Mesenchymal stem cell (in vitro differentiated cells and primary cell): Measurements from ENCODE around the gene ANO4.

ENCODE experiments used
- DNase-seq: peaks from one replicate; pipeline ENCODE4 v3.0.0-alpha.2; 2013
- H2AFZ ChIP-seq: one replicate; pipeline ENCODE4 v1.6.1; 2013; ENCODE audit warnings: low read depth, mild to moderate bottlenecking, control low read depth, inconsistent platforms, low read length, moderate library complexity
- H2AK5ac ChIP-seq: 2 replicates; pipeline ENCODE4 v1.6.1; 2013; ENCODE audit warnings: low read length, moderate library complexity, mild to moderate bottlenecking, inconsistent platforms; ENCODE audit not compliant: severe bottlenecking
- H2BK120ac ChIP-seq: one replicate; pipeline ENCODE4 v1.6.1; 2013; ENCODE audit warnings: low read depth, mild to moderate bottlenecking, inconsistent platforms, low read length, moderate library complexity
- H2BK12ac ChIP-seq, 2 experiments: one replicate each; pipeline ENCODE4 v1.6.1; 2013; ENCODE audit warnings: inconsistent platforms in 2 of 2, low read length in 2 of 2, mild to moderate bottlenecking in 2 of 2, moderate library complexity in 2 of 2, control low read depth in 1 of 2
- H2BK15ac ChIP-seq: one replicate; pipeline ENCODE4 v1.6.1; 2013; ENCODE audit warnings: mild to moderate bottlenecking, low read depth, inconsistent platforms; ENCODE audit not compliant: poor library complexity, severe bottlenecking
- H2BK5ac ChIP-seq: 2 replicates; pipeline ENCODE4 v1.6.1; 2013; ENCODE audit warnings: low read depth, mild to moderate bottlenecking, low read length, control low read depth, inconsistent platforms; ENCODE audit not compliant: poor library complexity, severe bottlenecking
- H3K14ac ChIP-seq, 2 experiments: one replicate each; pipeline ENCODE4 v1.6.1; 2013; ENCODE audit warnings: inconsistent platforms in 2 of 2, low read length in 2 of 2, control low read depth in 1 of 2, mild to moderate bottlenecking in 1 of 2, moderate library complexity in 1 of 2
- H3K18ac ChIP-seq, 2 experiments: one replicate each; pipeline ENCODE4 v1.6.1; 2013; ENCODE audit warnings: inconsistent platforms in 2 of 2, low read length in 2 of 2, control low read depth in 1 of 2, low read depth in 1 of 2, mild to moderate bottlenecking in 1 of 2
- H3K23ac ChIP-seq, 2 experiments: one replicate each; pipeline ENCODE4 v1.6.1; 2013; ENCODE audit warnings: inconsistent platforms in 2 of 2, low read length in 2 of 2, mild to moderate bottlenecking in 2 of 2, moderate library complexity in 2 of 2, control low read depth in 1 of 2
- H3K27ac ChIP-seq: 2 replicates; pipeline ENCODE4 v1.5.1; 2013; ENCODE audit warnings: mild to moderate bottlenecking, moderate library complexity, low read length, control low read depth, inconsistent platforms; ENCODE audit not compliant: poor library complexity, severe bottlenecking
- H3K27me3 ChIP-seq, 2 experiments: 2 replicates each; pipeline versions ENCODE4 v1.6.1 to v1.7.0; 2013; ENCODE audit warnings: low read length in 2 of 2, mild to moderate bottlenecking in 2 of 2, moderate library complexity in 2 of 2, control low read depth in 1 of 2, inconsistent platforms in 1 of 2; ENCODE audit not compliant: control insufficient read depth in 1 of 2, insufficient read depth in 1 of 2
- H3K36me3 ChIP-seq, 2 experiments: 2 replicates each; pipeline versions ENCODE4 v1.6.1 to v1.7.0; 2013; ENCODE audit warnings: low read length in 2 of 2, control low read depth in 1 of 2, inconsistent platforms in 1 of 2, low read depth in 1 of 2, mild to moderate bottlenecking in 1 of 2; ENCODE audit not compliant: insufficient read depth in 2 of 2, control insufficient read depth in 1 of 2
- H3K4ac ChIP-seq, 2 experiments: one replicate each; pipeline ENCODE4 v1.6.1; 2013; ENCODE audit warnings: inconsistent platforms in 2 of 2, low read length in 2 of 2, mild to moderate bottlenecking in 2 of 2, moderate library complexity in 2 of 2, control low read depth in 1 of 2, low read depth in 1 of 2
- H3K4me1 ChIP-seq: 2 replicates; pipeline ENCODE4 v1.6.1; 2013; ENCODE audit warnings: low read depth, low read length, control low read depth; ENCODE audit not compliant: control insufficient read depth, insufficient read depth
- H3K4me2 ChIP-seq: 2 replicates; pipeline ENCODE4 v1.6.1; 2013; ENCODE audit warnings: low read length, mild to moderate bottlenecking, inconsistent platforms; ENCODE audit not compliant: poor library complexity, severe bottlenecking
- H3K4me3 ChIP-seq, 2 experiments: 2 replicates each; pipeline versions ENCODE4 v1.5.1 to v1.7.0; 2013; ENCODE audit warnings: low read length in 2 of 2, mild to moderate bottlenecking in 2 of 2, control low read depth in 1 of 2, low read depth in 1 of 2; ENCODE audit not compliant: insufficient read depth in 1 of 2
- H3K79me1 ChIP-seq: replicated peaks from 2 replicates; pipeline ENCODE4 v1.6.1; 2013; ENCODE audit warnings: mild to moderate bottlenecking, control low read depth, low read length, inconsistent platforms; ENCODE audit not compliant: poor library complexity, severe bottlenecking
- H3K9ac ChIP-seq: 2 replicates; pipeline ENCODE4 v1.7.0; 2013; ENCODE audit warnings: mild to moderate bottlenecking, low read length, moderate library complexity
- H3K9me3 ChIP-seq: 2 replicates; pipeline ENCODE4 v1.7.0; 2013; ENCODE audit warnings: mild to moderate bottlenecking, low read length; ENCODE audit not compliant: control insufficient read depth
- H4K8ac ChIP-seq: one replicate; pipeline ENCODE4 v1.6.1; 2013; ENCODE audit warnings: inconsistent platforms, mild to moderate bottlenecking, low read length, moderate library complexity
- H4K91ac ChIP-seq: one replicate; pipeline ENCODE4 v1.6.1; 2013; ENCODE audit warnings: mild to moderate bottlenecking, low read length, inconsistent platforms
- WGBS: methylation state at CpG from one replicate; pipeline ENCODE4 v1.1.7; 2013; ENCODE audit warnings: mixed read lengths; 5-methylcytosine and 5-hydroxymethylcytosine counted together

The ANO4 gene

GRCh38 chr12:101172316-101172715, 377.7 kb downstream of the ANO4 start:
- peaks cover 5% of the 10 kb centered on the region for H3K9me3 ChIP-seq
- no peak overlapping the region for H3K9ac ChIP-seq
- H4K8ac ChIP-seq = no peak overlapping the region
- no peak overlapping the region for H2AK5ac ChIP-seq
- peaks cover 0 to 2% of the 10 kb centered on the region in 2 experiments for H3K27me3 ChIP-seq
- no peak overlapping the region for H2BK15ac ChIP-seq
- no peak overlapping the region for H2BK5ac ChIP-seq
- H3K23ac ChIP-seq = no peak overlapping the region
- no peak overlapping the region for H3K4ac ChIP-seq
- H3K79me1 ChIP-seq = no peaks in the 10 kb centered on the region
- no peak overlapping the region for H3K18ac ChIP-seq
- H4K91ac ChIP-seq = no peak overlapping the region
- no peak for DNase-seq
- no peaks in the 10 kb centered on the region for H3K36me3 ChIP-seq
- 51% methylated on average over 5 of the region's 5 CpGs for WGBS
- H2BK12ac ChIP-seq = no peak overlapping the region
- H3K4me3 ChIP-seq = no peak overlapping the region
- H2BK120ac ChIP-seq = no peak overlapping the region
- no peak overlapping the region for H3K4me2 ChIP-seq
- H3K27ac ChIP-seq = no peak overlapping the region
- H2AFZ ChIP-seq = no peak overlapping the region
- H3K4me1 ChIP-seq = peaks cover 1% of the 10 kb centered on the region
- H3K14ac ChIP-seq = peak overlapping the region in 1 of 2 experiments; percentile 75

GRCh38 chr12:101173197-101173749, 378.7 kb downstream of the ANO4 start:
- peaks cover 0 to 2% of the 10 kb centered on the region in 2 experiments for H3K27me3 ChIP-seq
- no peak overlapping the region for H3K14ac ChIP-seq
- no peak overlapping the region for H3K18ac ChIP-seq
- no peak overlapping the region for H2BK15ac ChIP-seq
- no peak overlapping the region for H2BK120ac ChIP-seq
- no peak overlapping the region for H3K27ac ChIP-seq
- no peak overlapping the region for H3K9ac ChIP-seq
- no peak overlapping the region for H3K23ac ChIP-seq
- no peak overlapping the region for H3K4me2 ChIP-seq
- no peak overlapping the region for H3K4me3 ChIP-seq
- H3K79me1 ChIP-seq = no peaks in the 10 kb centered on the region
- no peak overlapping the region for H4K91ac ChIP-seq
- no peak overlapping the region for H2AFZ ChIP-seq
- no peak overlapping the region for H3K4ac ChIP-seq
- peaks cover 1% of the 10 kb centered on the region for H3K4me1 ChIP-seq
- H2BK5ac ChIP-seq = no peak overlapping the region
- no peak for DNase-seq
- H2AK5ac ChIP-seq = no peak overlapping the region
- no peak overlapping the region for H2BK12ac ChIP-seq
- WGBS = 93% methylated on average over 7 of the region's 7 CpGs
- no peak overlapping the region for H4K8ac ChIP-seq
- no peaks in the 10 kb centered on the region for H3K36me3 ChIP-seq
- peaks cover 5% of the 10 kb centered on the region for H3K9me3 ChIP-seq

- no peak overlapping the region for H3K9ac ChIP-seq
- H3K36me3 ChIP-seq = no peaks in the 10 kb centered on the region
- H2BK12ac ChIP-seq = no peak overlapping the region
- WGBS = 100% methylated on average over 3 of the region's 3 CpGs
- peaks cover 5% of the 10 kb centered on the region for H3K9me3 ChIP-seq
- no peak overlapping the region for H4K8ac ChIP-seq
- no peak overlapping the region for H3K4ac ChIP-seq
- DNase-seq = no peak
- no peak overlapping the region for H3K4me3 ChIP-seq
- H3K23ac ChIP-seq = no peak overlapping the region
- H3K4me2 ChIP-seq = no peak overlapping the region
- H3K18ac ChIP-seq = no peak overlapping the region
- no peak overlapping the region for H2BK120ac ChIP-seq
- H3K79me1 ChIP-seq = no peaks in the 10 kb centered on the region
- H3K14ac ChIP-seq = no peak overlapping the region
- no peak overlapping the region for H2BK5ac ChIP-seq
- no peak overlapping the region for H2BK15ac ChIP-seq
- peaks cover 1% of the 10 kb centered on the region for H3K4me1 ChIP-seq
- H2AK5ac ChIP-seq = no peak overlapping the region
- H3K27me3 ChIP-seq = peaks cover 0 to 2% of the 10 kb centered on the region in 2 experiments
- H2AFZ ChIP-seq = no peak overlapping the region
- H3K27ac ChIP-seq = no peak overlapping the region
- no peak overlapping the region for H4K91ac ChIP-seq
Observed at GRCh38 chr12:101174541-101174940, 380.0 kb downstream of the ANO4 start.
